Stimulated activated CD4-positive, alpha-beta T cell treated with anti-CD3 and anti-CD28 coated beads, Interleukin-15, amount 100 ng/mL, for 24 hours (primary cell): ENCODE measurements around the gene SHF.

Source experiments
- DNase-seq: peaks from one replicate; pipeline ENCODE4 v3.0.0-alpha.2; 2020

Gene SHF

DNA sequence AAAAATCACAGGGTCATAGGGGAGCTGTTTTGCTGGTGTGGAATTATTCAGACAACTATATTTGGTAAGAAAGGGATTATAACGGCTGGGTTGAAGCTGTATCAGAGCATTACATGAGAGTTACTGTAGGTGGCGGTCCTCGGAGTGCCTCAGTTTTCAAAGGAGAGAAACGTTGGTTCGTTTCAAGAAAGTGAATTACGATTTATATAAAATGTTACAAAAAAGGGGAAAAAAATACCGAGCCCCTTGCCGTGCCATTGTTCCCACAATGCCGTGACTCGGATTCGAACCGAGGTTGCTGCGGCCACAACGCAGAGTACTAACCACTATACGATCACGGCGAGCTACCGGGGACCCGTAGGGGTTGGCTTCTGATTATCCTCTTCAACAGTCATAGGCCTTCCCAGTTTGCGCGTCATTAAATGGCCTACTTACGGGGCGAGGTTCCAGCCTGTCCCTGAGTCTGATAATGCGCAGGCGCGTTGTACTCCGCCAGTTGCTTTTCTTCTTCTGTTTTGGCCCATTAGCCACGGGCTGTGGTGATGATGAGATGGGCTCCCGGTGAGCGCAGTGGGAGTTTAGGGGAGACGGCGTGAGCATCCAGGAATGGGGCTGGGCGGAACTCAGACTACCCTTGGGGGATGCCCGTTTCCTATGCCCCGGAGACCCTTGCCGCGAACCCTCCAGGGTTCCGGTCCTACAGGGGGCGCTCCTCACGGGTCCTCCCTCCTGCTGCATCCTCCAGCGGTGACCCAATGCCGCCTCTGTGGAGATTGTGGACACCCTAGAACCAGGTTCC, 10.8 kb upstream of the SHF start:
- peak; percentile 88 for DNase-seq

DNA sequence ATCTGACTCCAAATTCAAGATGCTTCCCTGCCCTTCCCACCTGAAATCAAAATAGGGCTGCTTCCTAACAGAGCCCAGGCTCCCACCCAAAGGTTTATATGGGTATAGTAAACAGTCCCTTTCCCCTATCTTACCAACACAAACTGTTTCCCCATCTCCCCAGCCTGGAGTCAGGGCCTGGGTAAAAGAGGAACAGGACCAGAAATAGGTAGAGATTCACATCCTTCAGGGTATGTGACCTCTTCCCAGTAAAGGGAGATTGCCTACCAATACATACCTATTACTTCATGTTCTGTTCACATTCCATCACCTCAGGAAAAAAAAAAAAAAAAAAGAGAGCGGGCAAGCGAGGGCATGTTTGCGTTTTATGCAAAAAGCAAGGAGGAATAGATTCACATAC, 9.7 kb upstream of the SHF start:
- no peak for DNase-seq

DNA sequence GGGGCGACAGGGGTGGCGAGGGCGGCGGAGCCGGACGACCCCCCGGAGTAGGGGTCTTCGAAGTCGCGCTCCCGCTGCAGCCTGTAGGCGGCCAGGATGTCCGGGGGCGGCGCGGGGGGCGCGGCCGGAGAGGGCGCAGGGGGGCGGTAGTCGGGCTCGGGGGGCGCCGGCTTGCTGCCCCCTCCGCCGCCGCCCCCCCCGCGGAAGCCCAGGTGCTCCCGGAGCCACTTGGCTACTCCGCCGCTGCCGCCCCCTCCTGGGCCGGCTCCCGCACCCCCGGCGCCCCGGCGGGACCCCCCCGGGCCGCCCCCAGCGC, 230 bp downstream of the SHF start:
- no peak for DNase-seq

DNA sequence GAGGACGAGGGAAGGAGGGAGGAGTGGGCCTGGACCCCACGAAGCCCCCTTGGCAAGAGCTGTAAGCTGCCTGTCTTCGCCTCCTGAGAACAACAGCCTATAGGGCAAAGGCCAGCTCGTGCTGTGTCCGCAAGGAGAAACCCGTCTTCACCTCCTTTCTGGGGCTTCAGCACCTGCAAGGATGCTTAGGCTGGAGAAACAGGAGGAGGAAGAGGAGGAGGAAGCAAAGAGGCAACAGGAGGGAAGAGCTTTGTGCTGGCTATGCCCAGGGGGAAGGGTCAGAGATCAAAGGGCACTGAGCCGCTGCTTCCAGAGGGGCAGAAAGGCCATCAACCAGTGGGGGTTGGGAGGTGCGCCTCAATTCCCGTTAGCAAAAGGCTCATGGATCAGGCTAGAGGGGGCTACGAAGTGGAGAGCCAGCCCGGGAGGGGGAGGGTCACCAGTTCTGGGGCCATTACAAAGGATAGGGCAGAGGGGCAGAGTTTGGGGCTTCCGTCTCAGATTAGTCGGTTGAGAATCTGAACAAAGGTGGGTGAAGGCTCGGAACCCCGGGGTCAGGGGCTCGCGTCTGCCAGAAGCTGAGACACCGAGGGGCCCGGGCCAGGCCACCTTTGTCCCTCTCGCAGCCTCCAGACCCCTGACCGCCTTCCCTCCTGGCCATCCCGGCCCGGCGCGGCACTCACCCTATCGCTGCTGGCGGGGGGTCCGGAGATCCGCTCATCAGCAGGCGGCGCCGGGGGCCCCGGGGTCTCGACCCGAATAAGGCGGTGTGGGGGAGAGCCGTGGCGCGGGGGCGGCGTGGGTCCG, 792 bp downstream of the SHF start:
- DNase-seq, result peak; percentile 19

DNA sequence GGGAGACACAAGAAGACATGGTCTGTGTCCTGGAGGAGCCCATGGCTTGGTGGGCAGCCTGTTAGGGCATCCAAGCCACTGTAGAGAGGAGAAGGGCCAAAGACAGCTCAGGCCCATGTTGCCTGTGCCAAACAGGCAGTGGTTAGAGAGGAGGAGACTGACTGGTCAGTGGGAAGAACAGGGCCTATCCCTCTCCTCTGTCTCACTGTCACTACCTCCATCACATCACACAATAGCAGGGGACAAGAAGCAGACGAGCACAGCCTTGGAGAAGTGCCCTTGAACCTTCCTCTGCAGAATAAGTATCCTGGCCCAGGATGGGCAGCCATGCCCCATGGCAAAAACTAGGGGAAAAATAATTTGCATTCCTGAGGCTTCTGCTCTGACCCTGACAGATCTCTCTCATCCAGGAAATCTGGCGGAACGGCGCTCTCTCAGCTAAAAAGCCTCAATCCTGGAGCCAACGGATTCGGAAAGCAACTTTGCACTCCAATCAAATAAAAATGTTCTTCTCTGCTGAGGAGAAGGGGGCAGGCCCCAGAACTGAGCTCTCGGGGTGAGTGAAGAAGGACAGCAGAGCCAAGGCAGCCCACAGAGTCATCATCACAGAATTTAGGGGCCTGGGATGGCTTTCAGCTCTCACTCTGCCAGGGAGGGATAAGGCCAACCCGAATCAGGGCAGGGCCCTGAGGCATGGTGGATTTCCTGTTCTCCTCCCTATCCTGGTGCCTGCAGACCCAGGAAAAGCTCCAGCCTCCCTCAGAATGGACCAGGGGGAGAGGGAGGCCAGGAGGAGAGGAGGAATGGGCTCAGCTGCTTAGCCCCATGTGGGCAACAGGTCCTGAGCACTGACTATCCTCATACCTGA, 1.6 kb downstream of the SHF start:
- no peak for DNase-seq

DNA sequence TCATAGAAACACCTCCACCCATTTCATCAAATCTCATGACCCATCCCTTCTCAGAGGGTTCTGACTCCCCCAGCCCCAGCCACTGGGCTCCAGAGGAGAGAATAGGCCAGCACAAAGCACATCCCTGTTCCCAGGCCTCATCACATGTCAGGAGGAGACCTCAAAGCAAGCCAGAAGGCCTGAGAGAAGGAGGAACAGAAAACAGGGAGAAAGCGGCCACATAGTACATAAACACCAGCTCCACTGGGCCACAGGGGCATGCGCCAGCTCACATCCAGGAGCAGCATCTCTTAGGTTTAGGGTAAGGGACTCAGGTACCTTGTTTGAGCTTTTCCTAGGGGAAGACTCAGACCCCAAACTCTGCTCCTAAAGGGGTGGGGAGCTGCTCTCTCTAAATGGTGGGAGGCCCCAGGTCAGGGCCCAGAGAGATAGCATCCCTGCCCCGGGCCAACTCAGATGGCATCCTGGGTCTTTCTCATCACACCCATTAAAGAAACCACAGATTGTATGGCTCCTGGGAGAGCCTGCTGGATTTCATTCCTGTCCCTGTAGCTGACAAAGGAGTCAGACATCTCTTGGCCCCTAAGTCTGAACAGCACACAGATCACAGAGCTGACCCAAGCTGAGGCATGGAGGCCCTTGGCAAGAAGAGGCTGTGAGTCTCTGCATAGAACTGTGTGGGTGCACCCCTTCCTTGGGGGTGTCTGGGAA, 2.5 kb downstream of the SHF start:
- DNase-seq, result no peak

DNA sequence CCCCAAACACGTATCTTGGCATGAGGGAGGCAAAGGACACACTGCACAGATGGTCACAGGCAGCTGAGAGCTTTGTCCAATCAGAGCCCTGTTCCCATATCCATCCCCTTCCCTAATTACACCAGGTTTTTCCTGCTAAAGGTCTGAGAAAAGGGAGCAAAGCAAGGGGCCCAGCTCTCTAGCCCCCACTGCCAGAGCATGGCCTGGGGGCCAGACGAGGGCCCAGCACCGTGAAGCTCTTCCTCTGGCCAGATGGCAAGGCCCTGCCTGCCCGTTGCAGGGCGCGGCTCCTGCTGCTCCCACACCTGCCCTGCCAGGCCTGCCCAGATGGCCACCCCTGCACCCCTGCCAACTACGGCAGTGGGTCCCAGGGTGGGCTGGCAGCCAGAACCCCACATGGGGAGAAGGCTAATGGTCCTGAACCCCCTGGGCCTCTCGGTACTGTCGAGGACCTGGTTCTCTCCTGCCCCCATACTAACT, 3.2 kb downstream of the SHF start:
- DNase-seq, result no peak

DNA sequence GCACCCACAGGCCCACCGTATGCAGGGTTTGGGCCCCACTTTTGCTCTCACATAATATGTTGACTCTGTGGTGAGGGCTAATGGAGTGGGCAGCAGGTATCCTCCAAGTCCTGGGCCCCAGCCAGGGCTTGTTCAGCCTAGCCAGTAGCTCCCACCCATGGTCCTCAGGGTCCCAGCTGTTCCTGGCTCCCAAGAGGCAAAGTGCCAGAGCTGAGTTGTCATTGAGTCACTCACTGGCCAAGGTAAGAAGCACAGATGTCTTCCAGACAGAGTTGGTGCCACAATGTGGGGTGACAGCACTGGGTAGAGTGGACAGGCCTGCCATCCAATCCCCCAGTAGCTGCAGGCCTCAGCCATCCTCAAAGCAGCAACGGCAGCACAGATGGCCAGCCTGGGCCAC, 4.3 kb downstream of the SHF start:
- DNase-seq, result no peak

DNA sequence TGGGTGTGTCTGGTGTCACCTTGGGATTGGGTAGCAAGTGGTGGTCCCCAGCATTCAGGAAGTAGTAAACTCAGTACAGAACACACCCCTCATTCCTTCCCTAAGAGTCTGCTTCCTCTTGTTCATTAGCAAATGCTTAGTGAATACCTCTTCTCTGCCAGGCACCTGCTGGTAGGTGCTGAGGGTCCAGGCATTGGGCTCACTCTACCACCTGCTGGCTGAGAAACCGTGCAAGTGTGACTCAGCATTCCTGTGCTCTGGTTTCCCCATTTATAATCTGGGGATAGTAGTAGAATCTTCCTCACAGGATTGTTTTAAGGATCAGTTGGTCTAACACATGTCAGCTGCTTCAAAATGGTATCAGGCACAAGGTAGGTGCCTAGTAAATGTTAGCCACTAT, 4.8 kb downstream of the SHF start:
- no peak for DNase-seq

DNA sequence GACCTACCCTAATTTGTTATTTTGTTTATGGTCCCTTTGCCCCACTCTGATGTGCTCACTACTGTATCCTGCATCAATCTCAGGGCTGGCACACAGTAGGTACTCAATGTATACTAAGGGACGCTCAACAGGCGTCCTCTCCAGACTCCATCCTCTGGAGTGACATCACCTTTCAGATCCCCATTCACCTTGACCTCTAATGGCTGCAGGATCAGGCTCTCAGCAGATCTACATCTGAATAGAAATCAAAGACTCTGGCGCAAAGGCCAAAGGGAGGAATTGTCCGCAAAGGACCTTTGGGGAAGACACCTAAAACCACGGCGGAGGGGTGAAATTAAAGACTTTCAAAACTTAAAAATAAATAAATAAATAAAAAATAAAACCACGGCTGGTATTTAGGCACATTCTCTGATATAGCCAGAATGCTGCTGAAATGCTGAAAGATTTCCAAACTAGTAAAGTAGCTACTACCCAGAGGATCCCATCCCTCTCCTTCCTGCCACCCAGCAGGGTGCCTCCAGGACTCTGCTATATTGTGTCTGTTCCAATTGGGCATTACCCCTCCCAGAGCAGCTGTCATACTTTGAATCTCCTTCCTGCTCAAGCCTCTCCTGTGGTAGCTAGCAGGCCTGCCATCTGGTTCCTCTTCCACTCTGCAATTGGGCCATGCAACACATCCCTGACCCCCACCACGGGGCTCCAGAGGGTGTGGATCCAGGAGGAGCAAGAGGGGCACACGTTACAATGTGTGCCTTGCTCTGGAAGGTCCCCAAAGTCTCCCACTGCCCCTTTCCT, 6.1 kb downstream of the SHF start:
- no peak for DNase-seq

DNA sequence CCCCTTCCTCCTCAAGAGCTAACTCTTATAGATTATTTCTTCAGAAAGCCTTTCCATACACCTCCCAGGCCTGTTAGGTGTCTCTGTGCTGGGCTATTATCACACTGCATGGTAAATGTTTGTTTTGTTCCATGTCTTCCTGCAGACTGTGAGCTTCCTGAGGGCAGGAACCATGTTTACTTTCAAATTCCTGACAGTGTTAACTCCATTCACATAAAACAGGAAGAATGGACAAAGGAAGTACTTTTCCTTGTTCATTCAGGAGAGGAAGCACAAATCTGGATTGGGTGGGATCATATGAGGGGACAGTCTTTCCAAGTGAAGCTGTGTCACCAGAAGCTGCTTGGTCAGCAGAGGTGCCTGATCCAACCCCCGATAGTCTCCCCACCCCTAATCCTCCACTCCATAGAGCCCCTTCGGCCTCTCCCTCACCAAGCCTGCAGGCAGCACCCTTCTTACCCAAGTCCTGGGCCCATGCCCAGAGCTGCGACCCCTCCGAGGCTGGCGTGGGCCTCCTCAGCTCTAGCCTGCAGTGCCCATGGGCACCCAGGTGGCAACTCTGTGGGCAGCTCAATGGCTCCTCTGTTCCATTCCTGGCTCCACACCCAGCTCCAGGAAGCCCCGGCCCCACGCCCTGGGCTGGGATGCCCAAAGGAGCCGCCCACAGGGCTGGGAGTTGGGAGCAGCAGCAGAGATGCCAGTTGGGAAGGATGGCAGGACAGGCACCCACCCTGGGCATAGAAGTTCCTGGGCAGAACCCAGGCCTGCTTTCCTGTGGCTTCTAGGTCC, 6.9 kb downstream of the SHF start:
- DNase-seq, result no peak

DNA sequence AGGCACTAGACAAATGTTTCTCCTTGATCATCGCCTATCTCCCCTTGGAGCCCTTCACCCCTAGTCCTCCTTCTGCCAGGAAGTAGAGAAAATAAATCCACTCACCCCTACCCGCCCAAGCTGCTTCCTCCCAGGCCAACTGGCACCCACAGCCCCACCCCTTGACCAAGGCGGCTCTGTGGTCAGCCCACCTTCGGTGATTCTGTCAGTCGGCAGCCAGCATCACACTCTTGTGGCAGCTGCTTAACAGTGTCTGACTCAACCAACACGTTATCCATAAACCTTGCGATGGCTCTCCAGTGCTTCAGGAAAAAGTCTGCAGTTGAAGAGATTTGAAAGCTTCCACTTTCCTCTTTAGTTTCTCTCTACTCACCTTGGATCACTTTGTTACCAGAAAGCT, 7.6 kb downstream of the SHF start:
- DNase-seq, result no peak

DNA sequence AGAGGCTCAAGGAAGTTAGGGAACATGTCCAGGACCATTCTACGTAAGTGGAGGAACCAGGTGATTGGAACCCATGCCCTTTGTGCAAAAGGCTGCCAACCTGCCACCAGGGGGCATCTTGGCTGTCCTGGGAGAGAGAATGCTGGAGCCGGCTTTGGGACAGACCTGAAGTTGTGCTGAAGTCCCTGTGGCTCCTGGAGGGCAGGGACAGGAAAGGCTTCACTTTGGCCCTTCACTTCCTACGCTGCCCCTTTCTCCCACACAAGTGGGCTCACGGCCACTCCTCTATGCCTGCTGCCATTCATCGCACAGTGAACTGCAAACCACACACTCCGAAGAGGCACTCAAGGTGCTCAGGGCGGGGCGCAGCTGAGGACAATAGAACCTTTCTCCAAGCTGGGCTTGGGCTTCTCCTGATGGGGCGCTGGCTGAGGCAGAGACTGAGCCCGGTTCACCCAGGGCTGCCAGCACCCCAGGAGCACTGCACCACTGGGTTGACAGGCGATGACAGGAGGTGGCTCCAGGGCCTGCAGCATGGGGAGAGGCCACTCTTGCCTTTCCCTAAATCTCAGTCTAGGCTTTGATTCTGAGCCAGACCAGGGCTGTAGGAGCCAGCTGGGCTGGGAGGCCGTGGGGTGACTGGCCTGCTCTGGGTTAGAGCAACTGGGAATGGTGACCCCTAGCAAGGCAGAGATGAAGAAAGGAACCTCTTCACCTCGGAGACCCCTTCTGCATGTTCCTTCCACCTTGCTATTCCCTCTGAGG, 8.4 kb downstream of the SHF start:
- DNase-seq, result peak; percentile 66

DNA sequence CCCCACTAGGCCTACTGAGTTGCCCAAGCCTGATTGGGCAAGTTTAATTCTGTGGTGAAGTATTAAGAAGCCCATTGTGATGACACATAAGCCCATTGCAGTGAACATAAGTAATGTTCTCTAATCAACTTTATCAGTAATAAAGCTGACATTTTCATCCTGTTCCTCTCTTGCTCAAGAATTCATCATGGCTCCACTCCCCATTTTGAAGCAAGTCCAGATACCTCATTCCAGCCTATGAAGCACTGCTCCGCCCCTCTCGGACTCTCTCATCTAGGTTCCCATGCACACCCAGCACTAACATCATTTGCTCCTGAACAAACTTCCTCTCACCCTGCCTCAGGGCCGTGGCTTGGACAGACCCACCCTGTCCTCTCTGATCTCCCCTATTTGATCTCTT, 10.5 kb downstream of the SHF start:
- DNase-seq, result no peak

DNA sequence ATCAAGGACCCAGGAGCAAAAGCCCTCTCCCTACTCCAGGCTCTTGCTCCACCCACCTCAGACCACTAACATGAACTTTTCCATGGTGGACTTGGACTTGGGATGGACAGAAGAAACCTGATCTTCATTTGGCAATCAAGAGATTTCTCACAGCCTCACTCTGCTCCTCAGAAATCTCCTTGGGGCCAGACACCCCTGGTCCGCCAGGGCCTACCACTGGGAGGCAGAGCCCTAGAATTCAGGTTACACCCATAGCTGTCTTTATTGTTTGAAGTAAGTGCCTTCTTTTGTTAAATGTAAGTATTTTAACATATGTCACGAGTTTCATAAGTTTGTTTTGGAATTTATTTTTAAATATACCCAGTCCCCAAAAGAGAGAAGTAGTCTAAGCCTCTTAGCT, 13.2 kb downstream of the SHF start:
- no peak for DNase-seq

DNA sequence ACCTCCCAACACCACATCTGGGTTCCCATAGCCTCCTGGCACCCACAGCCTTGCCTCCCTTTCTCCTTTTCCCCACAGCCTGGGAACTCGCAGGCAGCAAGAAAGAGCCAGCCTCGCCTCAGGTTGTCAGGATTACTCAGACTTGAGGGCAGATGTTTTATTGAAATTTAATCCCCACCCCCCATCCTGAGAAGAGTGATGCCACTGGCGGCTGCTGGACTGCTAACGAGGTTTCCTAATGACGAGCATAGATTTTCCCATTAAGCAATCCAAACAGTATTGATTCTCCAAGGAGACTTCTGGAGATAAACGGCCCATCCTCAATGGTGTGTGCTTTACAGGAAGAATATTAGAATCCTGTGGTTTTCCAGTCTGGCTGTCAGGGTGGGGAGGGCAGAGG, 13.7 kb downstream of the SHF start:
- DNase-seq, result no peak

DNA sequence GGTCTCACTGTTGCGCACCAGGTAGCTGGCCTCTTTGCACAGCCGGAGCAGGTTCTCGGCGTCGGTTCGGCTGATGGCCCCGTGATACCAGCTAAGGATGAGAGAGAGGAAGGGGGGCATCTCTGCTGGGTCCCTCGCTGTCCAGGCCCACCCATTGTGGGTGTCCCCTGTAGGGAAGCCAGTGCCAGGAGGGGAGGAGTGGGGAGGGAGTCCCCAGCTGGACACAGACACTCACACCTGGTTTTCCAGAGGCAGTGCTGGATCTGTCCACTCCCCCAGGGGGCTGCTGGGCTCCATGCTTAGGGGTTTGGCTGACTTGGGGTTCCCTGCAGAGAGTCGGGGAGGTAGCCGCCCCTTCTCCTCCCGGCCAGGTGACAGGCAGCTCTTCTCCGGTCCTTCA, 15.9 kb downstream of the SHF start:
- DNase-seq, result no peak

DNA sequence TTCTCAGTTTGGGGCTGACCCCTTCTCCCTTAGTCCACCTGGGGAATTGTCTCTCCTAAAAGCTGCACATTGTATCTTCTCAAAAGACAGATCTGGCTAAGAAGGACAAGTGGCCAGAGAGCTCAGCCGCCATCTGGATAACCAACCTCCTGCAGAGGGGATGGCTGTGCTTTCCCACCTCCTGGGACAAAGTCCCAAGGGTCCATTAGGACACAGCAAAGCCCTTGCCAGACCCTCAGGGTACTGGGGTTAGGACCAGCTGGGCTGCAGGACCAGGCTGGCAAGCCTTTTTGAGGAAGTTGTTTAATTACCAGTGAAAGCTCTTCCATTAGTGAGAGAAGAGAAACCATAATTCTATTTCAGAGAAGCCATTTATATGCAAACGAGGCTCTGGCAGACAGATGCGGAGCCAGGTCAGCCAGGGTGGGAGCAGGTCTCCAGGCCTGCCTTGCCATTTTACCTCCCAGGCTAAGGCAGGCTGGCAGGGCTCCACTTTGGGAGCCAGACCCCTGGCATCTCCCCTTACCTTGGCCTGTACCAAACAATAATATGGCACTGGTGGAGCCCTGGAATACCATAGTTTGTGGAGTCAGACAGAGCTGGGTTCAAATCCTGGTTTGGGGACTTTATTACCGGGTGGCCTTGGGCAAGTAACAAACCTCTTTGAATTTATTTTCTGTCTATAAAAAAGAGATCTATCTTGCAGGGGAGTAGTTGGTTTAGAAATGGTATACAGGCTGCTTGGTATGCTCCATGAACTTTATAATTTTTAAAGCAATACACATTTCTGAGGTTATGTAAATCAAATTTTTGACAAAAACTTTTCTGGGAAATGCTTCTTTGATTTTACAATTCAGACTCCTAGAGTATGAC, 17.9 kb downstream of the SHF start:
- no peak for DNase-seq
